ENCODE measurements around the gene ZFYVE21. TPM values are rescaled to one million over a fixed set of nuclear protein-coding genes. Genes with fewer than 3 reads are reported as not detected.
"Not testable (repeated sequence)": the region's sequence is repeated elsewhere in the genome, so short reads cannot be mapped to it uniquely, and the experiment has no call there.

The ZFYVE21 gene
- polyA plus RNA-seq, 1 donor = 60.5 TPM

DNA sequence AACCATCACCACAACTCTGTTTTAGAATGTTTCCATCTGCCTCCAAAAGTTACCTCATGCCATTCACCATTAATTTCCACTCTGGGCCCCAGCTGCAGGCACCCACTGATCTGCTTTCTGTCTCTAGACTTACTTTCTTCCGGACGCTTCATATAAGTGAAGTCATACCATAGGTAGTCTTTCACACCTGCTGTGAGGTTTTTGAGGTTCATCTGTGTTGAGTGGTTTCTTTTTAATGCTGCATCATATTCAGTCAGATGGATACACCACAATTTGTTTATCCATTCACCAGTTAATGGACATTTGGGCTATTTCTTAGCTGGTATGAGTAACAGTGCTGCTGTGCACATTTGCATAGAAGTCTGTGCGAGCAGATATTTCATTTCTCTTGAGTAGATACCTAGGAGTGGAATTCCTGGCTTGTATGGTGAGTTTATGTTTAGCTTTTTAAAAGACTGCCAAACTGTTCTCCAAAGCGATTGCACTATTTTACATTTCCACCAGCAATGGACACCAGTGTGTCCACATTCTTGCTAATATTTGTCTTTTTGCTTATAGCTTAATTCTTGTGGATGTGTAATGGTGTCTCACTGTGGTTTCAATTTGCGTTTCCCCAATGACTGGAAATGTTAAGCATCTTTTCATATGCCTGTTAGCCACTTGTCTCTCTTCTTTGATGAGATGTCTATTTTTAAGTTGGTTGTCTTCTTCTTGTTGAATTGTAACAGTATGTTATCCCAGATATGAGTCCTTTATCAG, 48.3 kb downstream of the ZFYVE21 start:
- WGBS (ENCODE audit: insufficient coverage, low lambda C conversion rate) = no CpG with 5 or more reads among the region's 5 CpGs
- Histone ChIP-seq H3K4me3 (ENCODE audit: low read length) (no peak overlapping the region), H3K27ac (ENCODE audit: low read length) (no peak overlapping the region), H3K27me3 (ENCODE audit: control insufficient read depth, insufficient read depth, low read length) (no peaks in the 10 kb centered on the region), H3K4me1 (ENCODE audit: control insufficient read depth, insufficient read depth, low read length) (no peaks in the 10 kb centered on the region), H3K9me3 (ENCODE audit: control insufficient read depth, low read depth, low read length) (no peaks in the 10 kb centered on the region), H3K36me3 (ENCODE audit: control insufficient read depth, insufficient read depth, low read length) (peaks cover 9% of the 10 kb centered on the region)
- no peak for DNase-seq

DNA sequence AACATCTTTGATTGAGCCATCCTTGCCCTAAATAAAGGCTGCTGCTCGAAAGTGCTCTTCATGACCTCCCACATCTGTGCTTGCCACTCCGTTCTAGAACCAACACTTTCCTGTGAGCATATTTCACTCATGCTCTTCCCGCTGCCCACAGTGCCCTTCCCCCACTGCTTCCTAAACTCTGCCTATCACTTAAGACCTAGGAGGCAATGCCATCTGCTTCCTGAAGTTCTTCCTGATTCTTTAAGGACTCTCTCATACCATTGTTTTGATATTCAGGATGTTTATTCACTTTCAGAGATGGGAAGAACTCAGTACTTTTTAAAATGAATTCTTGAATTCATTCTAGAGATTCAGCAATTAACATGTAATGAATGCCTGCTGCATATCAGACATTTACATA, 49.9 kb downstream of the ZFYVE21 start:
- DNase-seq = no peak
- Histone ChIP-seq H3K9me3 (ENCODE audit: control insufficient read depth, low read depth, low read length) (no peaks in the 10 kb centered on the region), H3K27me3 (ENCODE audit: control insufficient read depth, insufficient read depth, low read length) (no peaks in the 10 kb centered on the region), H3K4me1 (ENCODE audit: control insufficient read depth, insufficient read depth, low read length) (no peaks in the 10 kb centered on the region), H3K4me3 (ENCODE audit: low read length) (no peak overlapping the region), H3K36me3 (ENCODE audit: control insufficient read depth, insufficient read depth, low read length) (peaks cover 9% of the 10 kb centered on the region), H3K27ac (ENCODE audit: low read length) (no peak overlapping the region)
- 100% methylated on average over 1 of the region's 3 CpGs for WGBS (ENCODE audit: insufficient coverage, low lambda C conversion rate)

DNA sequence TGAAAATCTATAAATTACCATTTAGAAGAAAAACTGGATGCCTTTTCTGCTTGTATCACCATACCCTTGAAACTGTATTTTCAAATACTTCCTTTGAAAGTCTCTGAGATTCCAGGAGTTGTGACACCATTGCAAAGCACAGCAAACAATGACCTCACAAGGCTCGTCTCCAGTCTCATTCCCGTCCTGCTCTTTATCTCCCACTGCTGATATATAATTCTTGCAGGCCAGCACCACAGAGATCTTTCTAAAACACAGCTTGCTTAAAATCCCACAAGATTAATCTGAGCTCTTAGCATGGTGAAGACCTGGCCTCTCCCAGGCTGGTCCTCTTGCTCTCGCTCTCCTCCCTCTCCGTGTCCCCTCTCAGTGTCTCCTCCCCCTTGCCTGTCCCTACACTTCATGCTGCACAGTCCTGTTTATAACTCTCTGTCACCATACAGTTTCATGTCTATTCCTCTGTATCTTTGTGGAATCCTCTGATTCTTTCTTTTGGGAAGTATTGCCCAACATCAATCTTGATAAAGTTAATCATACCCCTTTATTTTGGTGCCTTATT, 51.8 kb downstream of the ZFYVE21 start:
- H3K27me3 ChIP-seq (ENCODE audit: control insufficient read depth, insufficient read depth, low read length) = no peaks in the 10 kb centered on the region
- 73% methylated on average over 3 of the region's 4 CpGs for WGBS (ENCODE audit: insufficient coverage, low lambda C conversion rate)
- H3K9me3 ChIP-seq (ENCODE audit: control insufficient read depth, low read depth, low read length) = no peaks in the 10 kb centered on the region

GRCh38 chr14:103770500-103770899, 54.9 kb downstream of the ZFYVE21 start:
- WGBS (ENCODE audit: insufficient coverage, low lambda C conversion rate) = no CpG with 5 or more reads among the region's 2 CpGs
- Histone ChIP-seq H3K9me3 (ENCODE audit: control insufficient read depth, low read depth, low read length) (no peaks in the 10 kb centered on the region), H3K27ac (ENCODE audit: low read length) (no peak overlapping the region), H3K36me3 (ENCODE audit: control insufficient read depth, insufficient read depth, low read length) (peaks cover 6% of the 10 kb centered on the region), H3K4me3 (ENCODE audit: low read length) (no peak overlapping the region), H3K27me3 (ENCODE audit: control insufficient read depth, insufficient read depth, low read length) (no peaks in the 10 kb centered on the region), H3K4me1 (ENCODE audit: control insufficient read depth, insufficient read depth, low read length) (no peaks in the 10 kb centered on the region)
- no peak for DNase-seq

More for the DNA sequence above, 51.8 kb downstream of the ZFYVE21 start:
- Histone ChIP-seq H3K4me1 (ENCODE audit: control insufficient read depth, insufficient read depth, low read length) (no peaks in the 10 kb centered on the region), H3K4me3 (ENCODE audit: low read length) (no peak overlapping the region), H3K27ac (ENCODE audit: low read length) (no peak overlapping the region), H3K36me3 (ENCODE audit: control insufficient read depth, insufficient read depth, low read length) (peaks cover 8% of the 10 kb centered on the region)
- no peak for DNase-seq

DNA sequence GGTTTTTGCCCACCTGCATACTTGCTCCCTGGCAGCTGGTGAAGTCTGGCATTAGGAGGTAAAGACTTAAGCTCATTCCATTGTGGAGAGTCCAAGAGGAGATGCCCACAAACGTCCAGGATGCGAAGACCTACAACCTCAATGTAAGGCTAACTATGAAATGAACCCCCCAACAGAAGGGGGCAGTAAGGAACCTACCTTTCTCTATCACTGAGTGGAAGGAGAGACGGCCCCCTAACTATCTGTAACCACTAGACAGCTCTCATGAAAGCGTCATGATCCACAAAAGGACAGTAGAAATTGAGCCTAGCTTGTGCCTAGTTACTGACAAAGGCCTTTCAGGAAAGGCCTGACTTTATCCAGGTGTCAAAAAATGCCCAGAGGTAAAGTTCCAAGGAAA, 55.3 kb downstream of the ZFYVE21 start:
- H3K27ac ChIP-seq (ENCODE audit: low read length) = no peak overlapping the region
- no peak for DNase-seq
- peaks cover 7% of the 10 kb centered on the region for H3K36me3 ChIP-seq (ENCODE audit: control insufficient read depth, insufficient read depth, low read length)
- H3K27me3 ChIP-seq (ENCODE audit: control insufficient read depth, insufficient read depth, low read length) = no peaks in the 10 kb centered on the region
- H3K9me3 ChIP-seq (ENCODE audit: control insufficient read depth, low read depth, low read length) = no peaks in the 10 kb centered on the region
- H3K4me3 ChIP-seq (ENCODE audit: low read length) = no peak overlapping the region
- H3K4me1 ChIP-seq (ENCODE audit: control insufficient read depth, insufficient read depth, low read length) = no peaks in the 10 kb centered on the region
- WGBS (ENCODE audit: insufficient coverage, low lambda C conversion rate) = no CpG with 5 or more reads among the region's 4 CpGs

GRCh38 chr14:103772078-103772712, 56.6 kb downstream of the ZFYVE21 start:
- no peak for DNase-seq
- no peak overlapping the region for H3K27ac ChIP-seq (ENCODE audit: low read length)
- no peaks in the 10 kb centered on the region for H3K9me3 ChIP-seq (ENCODE audit: control insufficient read depth, low read depth, low read length)
- H3K36me3 ChIP-seq (ENCODE audit: control insufficient read depth, insufficient read depth, low read length) = peaks cover 8% of the 10 kb centered on the region
- H3K4me3 ChIP-seq (ENCODE audit: low read length) = no peak overlapping the region
- WGBS (ENCODE audit: insufficient coverage, low lambda C conversion rate) = no CpG with 5 or more reads among the region's 1 CpG
- H3K4me1 ChIP-seq (ENCODE audit: control insufficient read depth, insufficient read depth, low read length) = no peaks in the 10 kb centered on the region
- no peaks in the 10 kb centered on the region for H3K27me3 ChIP-seq (ENCODE audit: control insufficient read depth, insufficient read depth, low read length)

DNA sequence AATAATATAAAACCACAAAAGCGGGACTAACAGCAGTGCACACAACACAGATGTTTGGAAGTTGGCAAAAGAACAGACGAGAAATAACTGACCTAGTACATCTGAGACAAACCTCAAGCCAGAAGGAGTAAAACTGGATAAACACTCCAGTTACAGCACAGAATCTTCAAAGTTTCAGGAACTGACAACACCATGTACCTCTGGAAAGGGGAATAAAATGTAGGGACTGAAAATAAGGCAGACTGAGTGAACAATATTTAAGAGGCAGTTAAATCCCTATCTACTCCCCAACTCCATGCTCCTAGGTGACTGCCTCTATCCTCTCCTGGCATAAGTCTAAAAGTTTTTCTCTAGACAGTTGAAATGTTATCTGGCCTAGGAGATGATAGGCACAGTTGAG, 57.9 kb downstream of the ZFYVE21 start:
- Histone ChIP-seq H3K27ac (ENCODE audit: low read length) (no peak overlapping the region), H3K9me3 (ENCODE audit: control insufficient read depth, low read depth, low read length) (no peaks in the 10 kb centered on the region)

DNA sequence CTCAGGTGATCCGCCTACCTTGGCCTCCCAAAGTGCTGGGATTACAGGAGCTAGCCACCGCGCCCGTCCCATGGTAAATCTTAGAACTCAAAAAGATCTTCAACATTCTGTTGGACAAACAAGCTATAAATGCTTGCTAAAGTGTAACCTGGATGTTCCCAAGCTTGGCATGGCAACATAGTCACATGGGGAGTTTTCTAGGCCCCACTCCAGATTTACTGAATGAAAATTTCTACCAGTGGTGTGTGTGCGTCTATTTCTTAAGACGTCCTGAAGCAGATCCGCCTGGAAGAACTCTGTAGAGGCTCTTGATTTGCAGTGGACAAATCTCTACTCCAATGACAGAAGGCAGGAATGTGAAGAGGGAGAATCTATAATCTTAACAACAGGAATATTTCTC, 59.9 kb downstream of the ZFYVE21 start:
- H3K27ac ChIP-seq (ENCODE audit: low read length) = no peak overlapping the region
- WGBS (ENCODE audit: insufficient coverage, low lambda C conversion rate) = no CpG with 5 or more reads among the region's 7 CpGs
- DNase-seq = no peak
- no peaks in the 10 kb centered on the region for H3K4me1 ChIP-seq (ENCODE audit: control insufficient read depth, insufficient read depth, low read length)
- peaks cover 20% of the 10 kb centered on the region for H3K36me3 ChIP-seq (ENCODE audit: control insufficient read depth, insufficient read depth, low read length)
- H3K27me3 ChIP-seq (ENCODE audit: control insufficient read depth, insufficient read depth, low read length) = no peaks in the 10 kb centered on the region
- H3K4me3 ChIP-seq (ENCODE audit: low read length) = no peak overlapping the region
- H3K9me3 ChIP-seq (ENCODE audit: control insufficient read depth, low read depth, low read length) = no peaks in the 10 kb centered on the region

More for the DNA sequence above, 57.9 kb downstream of the ZFYVE21 start:
- no peak for DNase-seq
- Histone ChIP-seq H3K36me3 (ENCODE audit: control insufficient read depth, insufficient read depth, low read length) (peaks cover 14% of the 10 kb centered on the region), H3K27me3 (ENCODE audit: control insufficient read depth, insufficient read depth, low read length) (no peaks in the 10 kb centered on the region), H3K4me1 (ENCODE audit: control insufficient read depth, insufficient read depth, low read length) (no peaks in the 10 kb centered on the region), H3K4me3 (ENCODE audit: low read length) (no peak overlapping the region)
- WGBS (ENCODE audit: insufficient coverage, low lambda C conversion rate) = 83% methylated on average over 1 of the region's 2 CpGs

DNA sequence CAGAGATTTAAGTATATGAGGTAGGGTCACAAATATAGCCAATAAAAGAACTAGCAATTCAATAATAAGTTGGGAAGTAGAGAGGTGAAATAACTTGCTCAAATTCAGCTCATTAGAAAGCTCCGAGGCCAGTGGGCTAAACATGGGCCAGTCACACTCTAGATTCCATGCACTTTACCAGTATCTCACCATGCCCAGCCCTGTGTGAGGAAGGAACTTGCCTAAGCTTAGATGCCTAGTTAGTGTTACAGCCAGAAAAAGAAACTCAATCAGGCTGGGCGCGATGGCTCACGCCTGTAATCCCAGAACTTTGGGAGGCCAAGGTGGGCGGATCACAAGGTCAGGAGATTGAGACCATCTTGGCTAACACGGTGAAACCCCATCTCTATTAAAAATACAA, 60.7 kb downstream of the ZFYVE21 start:
- H3K4me3 ChIP-seq (ENCODE audit: low read length); H3K4me1 ChIP-seq (ENCODE audit: control insufficient read depth, insufficient read depth, low read length); DNase-seq; H3K27ac ChIP-seq (ENCODE audit: low read length); H3K9me3 ChIP-seq (ENCODE audit: control insufficient read depth, low read depth, low read length); H3K27me3 ChIP-seq (ENCODE audit: control insufficient read depth, insufficient read depth, low read length): not testable (repeated sequence)
- no CpG with 5 or more reads among the region's 6 CpGs for WGBS (ENCODE audit: insufficient coverage, low lambda C conversion rate)
- peaks cover 18% of the 10 kb centered on the region for H3K36me3 ChIP-seq (ENCODE audit: control insufficient read depth, insufficient read depth, low read length)

DNA sequence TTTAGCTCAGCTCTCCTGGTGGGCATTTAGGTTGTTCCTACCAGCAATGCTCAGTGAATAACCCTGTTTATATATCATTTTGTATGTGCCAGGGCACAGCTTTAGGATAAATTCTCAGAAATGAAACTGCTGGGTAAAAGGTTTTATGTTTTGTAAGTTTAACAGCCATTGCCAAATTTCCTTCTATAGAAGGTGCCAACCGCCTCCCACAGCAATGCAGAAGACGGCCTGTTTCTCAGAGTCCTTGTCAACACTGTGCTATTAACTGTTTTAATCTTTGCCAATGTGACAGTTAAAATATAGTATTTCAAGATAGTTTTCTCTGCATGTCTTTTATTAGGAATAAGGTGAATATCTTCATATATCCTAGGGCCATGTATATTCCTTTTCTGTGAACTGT, 66.8 kb downstream of the ZFYVE21 start:
- H3K27me3 ChIP-seq (ENCODE audit: control insufficient read depth, insufficient read depth, low read length) = no peaks in the 10 kb centered on the region
- DNase-seq = no peak
- H3K36me3 ChIP-seq (ENCODE audit: control insufficient read depth, insufficient read depth, low read length) = peaks cover 12% of the 10 kb centered on the region
- H3K4me3 ChIP-seq (ENCODE audit: low read length) = no peak overlapping the region
- no peaks in the 10 kb centered on the region for H3K4me1 ChIP-seq (ENCODE audit: control insufficient read depth, insufficient read depth, low read length)
- WGBS (ENCODE audit: insufficient coverage, low lambda C conversion rate) = no CpG with 5 or more reads among the region's 2 CpGs
- H3K9me3 ChIP-seq (ENCODE audit: control insufficient read depth, low read depth, low read length) = no peaks in the 10 kb centered on the region
- H3K27ac ChIP-seq (ENCODE audit: low read length) = no peak overlapping the region
